Fibroblast of the aortic adventitia (primary cell): ENCODE measurements around the gene PSKH1. TPM values are rescaled to one million over a fixed set of nuclear protein-coding genes. Genes with fewer than 3 reads are reported as not detected.

Experiments
- DNase-seq: peaks from one replicate; pipeline ENCODE4 v3.0.0-alpha.2; 2010; ENCODE audit warnings: low read depth
- H3K4me3 ChIP-seq: 2 replicates; pipeline ENCODE4 v1.5.1; 2011; ENCODE audit warnings: low read depth, mild to moderate bottlenecking, control low read depth, low read length, moderate library complexity
- CTCF ChIP-seq: IDR thresholded peaks from 2 replicates; pipeline ENCODE4 v1.5.1; 2011; ENCODE audit warnings: mild to moderate bottlenecking, low read length, control low read depth, inconsistent platforms; ENCODE audit not compliant: insufficient read depth
- small RNA-seq: library from RNA; depleted of rRNA; stranded (forward); fragments of <200 nt; gene quantifications from one replicate; pipeline ENCODE3, GENCODE V24; 2012
- total RNA-seq: library from RNA; depleted of rRNA; stranded (reverse); fragments of >200 nt; gene quantifications from 2 replicates; pipeline ENCODE4 v1.2.3, GENCODE V29; 2012; ENCODE audit warnings: low replicate concordance

PSKH1 gene
- total RNA-seq, 1 donor = 19.8 TPM

DNA sequence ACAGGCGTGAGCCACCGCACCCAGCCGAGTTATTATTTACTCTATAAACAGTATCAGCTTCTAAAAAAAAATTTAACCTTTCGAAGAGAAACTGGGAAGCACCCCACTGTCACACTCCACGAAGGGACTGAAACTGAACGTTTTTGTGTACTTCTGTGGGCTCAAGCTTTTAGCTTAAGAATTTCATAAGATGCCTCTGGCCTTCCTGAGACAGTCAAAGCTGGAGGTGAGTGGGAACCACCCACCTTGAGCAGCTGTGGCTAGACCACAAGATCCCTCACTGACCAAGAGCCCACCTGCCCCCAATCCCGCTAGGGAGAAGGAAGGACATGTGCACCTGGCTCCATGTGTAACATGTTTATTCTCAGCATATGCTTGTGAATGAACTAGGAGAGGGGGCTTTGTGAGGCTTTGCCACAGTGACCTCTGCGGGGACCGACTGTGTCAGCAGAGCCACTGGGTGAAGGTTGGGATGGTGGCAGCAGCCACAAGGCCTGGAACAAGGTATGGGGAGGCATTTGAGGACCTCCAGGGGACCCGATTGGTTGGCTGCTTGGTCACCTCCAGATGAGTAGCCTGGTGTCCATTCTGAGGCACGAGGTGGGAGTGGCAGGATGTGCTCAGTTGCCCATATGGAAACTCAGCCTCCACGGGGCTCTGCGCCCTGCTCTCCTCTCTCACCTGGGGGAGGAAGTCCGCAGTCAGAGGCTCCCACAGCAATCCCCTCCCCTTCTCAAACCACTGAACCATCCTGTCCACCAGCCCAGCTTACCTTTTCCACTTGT lies 82.5 kb downstream of the PSKH1 start:
- DNase-seq = no peak
- no peak for TF ChIP-seq CTCF
- no peak overlapping the region for H3K4me3 ChIP-seq

- H3K4me3 ChIP-seq = no peak overlapping the region
- no peak for DNase-seq
- TF ChIP-seq CTCF = no peak
These were observed 83.2 kb downstream of the PSKH1 start for GRCh38 chr16:67976205-67976604.

DNA sequence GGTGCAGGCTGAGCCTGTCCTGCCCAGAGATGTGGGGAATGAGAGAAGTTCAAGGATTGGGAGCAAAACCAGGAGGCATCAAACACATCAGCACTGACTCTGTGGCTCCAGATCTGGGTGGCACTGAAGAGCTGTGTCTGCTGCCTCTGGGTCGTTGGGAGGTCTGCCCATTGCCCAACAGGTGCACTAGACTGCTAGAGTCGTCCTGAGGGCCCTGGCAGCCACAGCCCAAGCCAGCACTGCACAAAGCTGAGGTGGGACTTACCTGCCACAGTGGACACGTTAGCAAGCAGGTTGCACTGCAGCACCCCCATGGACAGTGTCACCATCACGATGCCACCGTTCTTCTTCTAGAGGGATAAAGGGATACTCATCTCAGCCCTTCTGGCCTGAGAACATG lies 84.0 kb downstream of the PSKH1 start:
- no peak for TF ChIP-seq CTCF

DNA sequence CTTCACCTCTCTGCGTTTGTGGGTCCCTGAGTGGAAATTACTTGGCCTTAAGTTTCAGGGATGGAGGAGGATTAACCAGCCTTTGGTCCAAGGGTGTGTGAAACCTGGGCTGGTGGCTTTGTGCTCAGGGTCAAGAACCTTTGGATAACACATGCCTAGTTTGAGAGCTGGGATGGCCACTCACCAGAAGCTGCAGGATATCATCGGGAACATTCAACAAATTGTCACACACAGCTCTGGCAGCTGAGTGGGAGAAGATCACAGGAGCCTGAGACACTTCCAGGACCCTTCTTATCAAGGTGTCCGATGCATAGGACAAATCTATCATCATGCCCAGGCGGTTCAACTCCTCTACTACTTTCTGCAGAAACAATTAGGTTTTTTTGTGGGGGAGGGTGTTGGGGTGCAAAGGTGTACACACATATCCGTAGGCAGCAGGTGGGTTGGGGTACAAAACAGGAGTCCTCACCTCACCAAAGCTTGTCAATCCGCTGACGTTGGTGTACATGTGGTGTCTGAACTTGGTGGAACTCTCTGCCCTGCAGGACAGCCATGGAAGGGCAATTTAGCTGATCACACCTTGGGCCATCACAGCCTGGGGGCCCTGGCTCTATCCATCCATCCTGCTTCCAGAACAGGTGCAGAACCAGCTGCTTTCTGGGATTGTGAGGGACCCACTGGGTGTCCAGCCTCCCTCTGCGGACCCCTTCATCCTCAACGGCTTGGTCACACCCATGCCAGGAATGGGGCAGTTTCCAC lies 84.6 kb downstream of the PSKH1 start:
- no peak for TF ChIP-seq CTCF
- DNase-seq = no peak
- no peak overlapping the region for H3K4me3 ChIP-seq

More for the DNA sequence above, 84.0 kb downstream of the PSKH1 start:
- H3K4me3 ChIP-seq = no peak overlapping the region
- no peak for DNase-seq

Small RNA genes lying within 50 kb of the gene (small RNA-seq; reads per million reads assigned to genes)
- gene AC040162.2 (not detected), gene NRN1L (not detected)

Other genes with a start within 250 kb of the PSKH1 start
- gene CARMIL2, start 248.1 kb upstream of the PSKH1 start, total RNA-seq = 0.09 and 0.49 TPM in 2 replicates
- 8.8 and 23.1 TPM in 2 replicates for gene ACD, start 233.0 kb upstream of the PSKH1 start, total RNA-seq
- 1.4 TPM in 1 of 2 replicates, not detected in the other for gene PARD6A, start 232.3 kb upstream of the PSKH1 start, total RNA-seq
- gene ENKD1, start 226.5 kb upstream of the PSKH1 start, total RNA-seq = 14.1 and 19.2 TPM in 2 replicates
- 3.3 and 14.8 TPM in 2 replicates for gene C16orf86, start 226.4 kb upstream of the PSKH1 start, total RNA-seq
- 11.9 and 14.1 TPM in 2 replicates for gene GFOD2, start 173.9 kb upstream of the PSKH1 start, total RNA-seq
- gene RANBP10, start 86.7 kb upstream of the PSKH1 start, total RNA-seq = 3.1 and 6.4 TPM in 2 replicates
- 0.99 and 1.8 TPM in 2 replicates for gene TSNAXIP1, start 86.4 kb upstream of the PSKH1 start, total RNA-seq
- 19.8 and 21.1 TPM in 2 replicates for gene THAP11, start 50.9 kb upstream of the PSKH1 start, total RNA-seq
- 24.4 and 155 TPM in 2 replicates for gene NUTF2, start 46.3 kb upstream of the PSKH1 start, total RNA-seq
- 28.9 and 39.9 TPM in 2 replicates for gene CENPT, start 45.6 kb upstream of the PSKH1 start, total RNA-seq
- gene EDC4, start 20.2 kb upstream of the PSKH1 start, total RNA-seq = 29.1 and 47.4 TPM in 2 replicates
- gene NRN1L, start 8.4 kb upstream of the PSKH1 start, total RNA-seq = not detected in 2 replicates
- gene CTRL, start 38.6 kb downstream of the PSKH1 start, total RNA-seq = 0.27 and 4.6 TPM in 2 replicates
- 22.7 and 42.4 TPM in 2 replicates for gene PSMB10, start 43.6 kb downstream of the PSKH1 start, total RNA-seq
- 2.7 and 5.2 TPM in 2 replicates for gene LCAT, start 50.9 kb downstream of the PSKH1 start, total RNA-seq
- gene SLC12A4, start 75.4 kb downstream of the PSKH1 start, total RNA-seq = 32.1 and 65.6 TPM in 2 replicates
- gene DPEP3, start 87.2 kb downstream of the PSKH1 start, total RNA-seq = not detected in 2 replicates
- not detected in 2 replicates for gene DPEP2, start 106.2 kb downstream of the PSKH1 start, total RNA-seq
- not detected in 2 replicates for gene DPEP2NB, start 122.7 kb downstream of the PSKH1 start, total RNA-seq
- 5.6 and 9.9 TPM in 2 replicates for gene DDX28, start 130.0 kb downstream of the PSKH1 start, total RNA-seq
- 12.9 and 14.6 TPM in 2 replicates for gene DUS2, start 130.0 kb downstream of the PSKH1 start, total RNA-seq
- 17.7 and 36.3 TPM in 2 replicates for gene NFATC3, start 192.1 kb downstream of the PSKH1 start, total RNA-seq